Panc1 (cell line): Measurements from ENCODE around the gene SH3BP2. TPM values are rescaled to one million over a fixed set of nuclear protein-coding genes. Genes with fewer than 3 reads are reported as not detected.

ENCODE experiments used
- ATAC-seq: fragments of 200-7000 bp; cut with Tn5 transposase; 2 replicates; pipeline ENCODE4 v1.9.1; 2020; ENCODE audit warnings: mild to moderate bottlenecking, moderate library complexity
- BruUV-seq: library from RNA; stranded (reverse); fragments of 400-500 nt; replicated peaks from 2 replicates; lab custom pipeline; 2021; lab: Mats Ljungman, UMichigan
- CTCF ChIA-PET: fragments of 300-600 bp; sonication (Branson Sonifier 250); formaldehyde crosslinking; loops from one replicate; lab custom pipeline; 2022; ENCODE audit warnings: antibody characterized with exemption; lab: Charles Lee
- POLR2A ChIA-PET: fragments of 300-600 bp; sonication (Branson Sonifier 250); formaldehyde crosslinking; loops from one replicate; lab custom pipeline; 2022; ENCODE audit warnings: antibody characterized with exemption; lab: Charles Lee
- DNase-seq: peaks from one replicate; pipeline ENCODE4 v3.0.0-alpha.2; 2010; ENCODE audit warnings: low read depth, low spot score
- H3K27ac ChIP-seq: 2 replicates; pipeline ENCODE4 v1.5.1; 2011; ENCODE audit warnings: mild to moderate bottlenecking, low read length, inconsistent platforms
- H3K27me3 ChIP-seq: fragments of 200-500 bp; sonication (Bioruptor generic); 2 replicates; pipeline ENCODE4 v1.6.0; 2014; ENCODE audit warnings: low read length, inconsistent platforms; ENCODE audit not compliant: control insufficient read depth, insufficient read depth
- H3K36me3 ChIP-seq: fragments of 200-500 bp; sonication (Bioruptor generic); 2 replicates; pipeline ENCODE4 v1.5.1; 2014; ENCODE audit warnings: inconsistent platforms, mild to moderate bottlenecking, low read length, moderate library complexity; ENCODE audit not compliant: control insufficient read depth, insufficient read depth
- H3K4me1 ChIP-seq: 2 replicates; pipeline ENCODE4 v1.5.1; 2011; ENCODE audit warnings: inconsistent platforms, mild to moderate bottlenecking, low read length, moderate library complexity; ENCODE audit not compliant: control insufficient read depth, insufficient read depth
- H3K4me3 ChIP-seq, 2 experiments: 2 replicates each; pipeline ENCODE4 v1.5.1; 2011 to 2012; ENCODE audit warnings: low read depth in 2 of 2, low read length in 2 of 2, mild to moderate bottlenecking in 2 of 2, inconsistent platforms in 1 of 2, moderate library complexity in 1 of 2
- H3K9me3 ChIP-seq: fragments of 200-500 bp; sonication (Bioruptor generic); 2 replicates; pipeline ENCODE4 v1.5.1; 2014; ENCODE audit warnings: low read depth, mild to moderate bottlenecking, inconsistent platforms, low read length, moderate library complexity; ENCODE audit not compliant: control insufficient read depth, insufficient read depth
- POLR2AphosphoS5 ChIP-seq: IDR thresholded peaks from 2 replicates; pipeline ENCODE4 v1.6.1; 2012; ENCODE audit warnings: mild to moderate bottlenecking, low read depth, low read length, moderate library complexity
- SIN3A ChIP-seq: IDR thresholded peaks from 2 replicates; pipeline ENCODE4 v1.6.1; 2012; ENCODE audit warnings: low read depth, mild to moderate bottlenecking, low read length, moderate library complexity, borderline replicate concordance; ENCODE audit not compliant: insufficient read depth
- TCF7L2 ChIP-seq: IDR thresholded peaks from 2 replicates; pipeline ENCODE4 v1.6.1; 2011; ENCODE audit warnings: mild to moderate bottlenecking, low read depth, low read length, inconsistent platforms
- in situ Hi-C: cut with HindIII; loops from 2 replicates; pipeline ENCODE4 v1.10.0; 2016; ENCODE audit warnings: low sequenced_read_pairs, low pct_unique_long_range_greater_than_20kb
- intact Hi-C: fragments of 100-400 bp; cut with micrococcal nuclease; formaldehyde crosslinking; loops from one replicate; pipeline ENCODE4 v1.10.0; 2022; ENCODE audit not compliant: unreplicated experiment
- total RNA-seq: library from RNA; stranded (reverse); gene quantifications from one replicate; pipeline ENCODE4 v1.2.1, GENCODE V29; 2021; ENCODE audit not compliant: unreplicated experiment
- TF ChIP-seq, protein P1 (sequence below): fragments of 450-650 bp; IDR thresholded peaks from 2 replicates; pipeline ENCODE4 v1.5.1; 2017; ENCODE audit warnings: mild to moderate bottlenecking
- TF ChIP-seq, protein P2 (sequence below), 2 experiments: IDR thresholded peaks; 2 replicates each; pipeline ENCODE4 v1.6.1; 2011 to 2012; ENCODE audit warnings: low read depth in 2 of 2, control low read depth in 1 of 2, low read length in 1 of 2, mild to moderate bottlenecking in 1 of 2, moderate library complexity in 1 of 2; ENCODE audit not compliant: insufficient read depth in 1 of 2

The SH3BP2 gene
- total RNA-seq, 1 experiment from 2014 or later, result 93.4 TPM

- no peaks in the 10 kb centered on the region for H3K27me3 ChIP-seq
- in situ Hi-C loops, result no loop called here
- no peaks in the 10 kb centered on the region for H3K9me3 ChIP-seq
- no peak for ATAC-seq
- H3K4me3 ChIP-seq, result no peak overlapping the region
- no peaks in the 10 kb centered on the region for H3K36me3 ChIP-seq
- no peaks in the 10 kb centered on the region for H3K4me1 ChIP-seq
- intact Hi-C loops, result no loop called here
- ChIA-PET POLR2A (no interaction called here), CTCF (no interaction called here)
- TF ChIP-seq TCF7L2 (no peak), POLR2AphosphoS5 (no peak), SIN3A (no peak)
- TF ChIP-seq, protein P1, sequence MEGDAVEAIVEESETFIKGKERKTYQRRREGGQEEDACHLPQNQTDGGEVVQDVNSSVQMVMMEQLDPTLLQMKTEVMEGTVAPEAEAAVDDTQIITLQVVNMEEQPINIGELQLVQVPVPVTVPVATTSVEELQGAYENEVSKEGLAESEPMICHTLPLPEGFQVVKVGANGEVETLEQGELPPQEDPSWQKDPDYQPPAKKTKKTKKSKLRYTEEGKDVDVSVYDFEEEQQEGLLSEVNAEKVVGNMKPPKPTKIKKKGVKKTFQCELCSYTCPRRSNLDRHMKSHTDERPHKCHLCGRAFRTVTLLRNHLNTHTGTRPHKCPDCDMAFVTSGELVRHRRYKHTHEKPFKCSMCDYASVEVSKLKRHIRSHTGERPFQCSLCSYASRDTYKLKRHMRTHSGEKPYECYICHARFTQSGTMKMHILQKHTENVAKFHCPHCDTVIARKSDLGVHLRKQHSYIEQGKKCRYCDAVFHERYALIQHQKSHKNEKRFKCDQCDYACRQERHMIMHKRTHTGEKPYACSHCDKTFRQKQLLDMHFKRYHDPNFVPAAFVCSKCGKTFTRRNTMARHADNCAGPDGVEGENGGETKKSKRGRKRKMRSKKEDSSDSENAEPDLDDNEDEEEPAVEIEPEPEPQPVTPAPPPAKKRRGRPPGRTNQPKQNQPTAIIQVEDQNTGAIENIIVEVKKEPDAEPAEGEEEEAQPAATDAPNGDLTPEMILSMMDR, result no peak
- TF ChIP-seq, protein P2, sequence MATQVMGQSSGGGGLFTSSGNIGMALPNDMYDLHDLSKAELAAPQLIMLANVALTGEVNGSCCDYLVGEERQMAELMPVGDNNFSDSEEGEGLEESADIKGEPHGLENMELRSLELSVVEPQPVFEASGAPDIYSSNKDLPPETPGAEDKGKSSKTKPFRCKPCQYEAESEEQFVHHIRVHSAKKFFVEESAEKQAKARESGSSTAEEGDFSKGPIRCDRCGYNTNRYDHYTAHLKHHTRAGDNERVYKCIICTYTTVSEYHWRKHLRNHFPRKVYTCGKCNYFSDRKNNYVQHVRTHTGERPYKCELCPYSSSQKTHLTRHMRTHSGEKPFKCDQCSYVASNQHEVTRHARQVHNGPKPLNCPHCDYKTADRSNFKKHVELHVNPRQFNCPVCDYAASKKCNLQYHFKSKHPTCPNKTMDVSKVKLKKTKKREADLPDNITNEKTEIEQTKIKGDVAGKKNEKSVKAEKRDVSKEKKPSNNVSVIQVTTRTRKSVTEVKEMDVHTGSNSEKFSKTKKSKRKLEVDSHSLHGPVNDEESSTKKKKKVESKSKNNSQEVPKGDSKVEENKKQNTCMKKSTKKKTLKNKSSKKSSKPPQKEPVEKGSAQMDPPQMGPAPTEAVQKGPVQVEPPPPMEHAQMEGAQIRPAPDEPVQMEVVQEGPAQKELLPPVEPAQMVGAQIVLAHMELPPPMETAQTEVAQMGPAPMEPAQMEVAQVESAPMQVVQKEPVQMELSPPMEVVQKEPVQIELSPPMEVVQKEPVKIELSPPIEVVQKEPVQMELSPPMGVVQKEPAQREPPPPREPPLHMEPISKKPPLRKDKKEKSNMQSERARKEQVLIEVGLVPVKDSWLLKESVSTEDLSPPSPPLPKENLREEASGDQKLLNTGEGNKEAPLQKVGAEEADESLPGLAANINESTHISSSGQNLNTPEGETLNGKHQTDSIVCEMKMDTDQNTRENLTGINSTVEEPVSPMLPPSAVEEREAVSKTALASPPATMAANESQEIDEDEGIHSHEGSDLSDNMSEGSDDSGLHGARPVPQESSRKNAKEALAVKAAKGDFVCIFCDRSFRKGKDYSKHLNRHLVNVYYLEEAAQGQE (IDR thresholded peaks at IDR 0.05; ENCODE audit: insufficient read depth in 1 of 2, low read depth in 2 of 2, low read length in 1 of 2), result no peak
- BruUV-seq, result no TSS peak
- no peak for DNase-seq
- no peak overlapping the region for H3K27ac ChIP-seq
Observed at GRCh38 chr4:2824836-2825381, 32.0 kb downstream of the SH3BP2 start.

- BruUV-seq, result no TSS peak
Observed at GRCh38 chr4:2825740-2826139, 32.9 kb downstream of the SH3BP2 start.

More at GRCh38 chr4:2825740-2826139, 32.9 kb downstream of the SH3BP2 start:
- H3K4me3 ChIP-seq, result no peak overlapping the region
- no peaks in the 10 kb centered on the region for H3K4me1 ChIP-seq
- POLR2A ChIA-PET, result no interaction called here
- in situ Hi-C loops (no loop called here), intact Hi-C loops (no loop called here)
- no peaks in the 10 kb centered on the region for H3K36me3 ChIP-seq
- H3K9me3 ChIP-seq, result no peaks in the 10 kb centered on the region
- DNase-seq (no peak), ATAC-seq (no peak)
- no peaks in the 10 kb centered on the region for H3K27me3 ChIP-seq
- H3K27ac ChIP-seq, result no peak overlapping the region
- no peak for TF ChIP-seq SIN3A
- TF ChIP-seq POLR2AphosphoS5, result no peak
- TF ChIP-seq, protein P2 (IDR thresholded peaks at IDR 0.05; ENCODE audit: insufficient read depth in 1 of 2, low read depth in 2 of 2, low read length in 1 of 2), result no peak
- TF ChIP-seq, protein P1, result no peak
- no peak for TF ChIP-seq TCF7L2
- CTCF ChIA-PET, result no interaction called here
